GM06990 (cell line): Measurements from ENCODE around the gene SNX18.

ENCODE experiments used
- DNase-seq: peaks from one replicate; pipeline ENCODE4 v3.0.0-alpha.2; 2011; ENCODE audit not compliant: insufficient read length; ENCODE audit errors: extremely low read depth
- H3K27me3 ChIP-seq: replicated peaks from 2 replicates; pipeline ENCODE4 v1.6.0; 2011; ENCODE audit warnings: low read length; ENCODE audit not compliant: control insufficient read depth, insufficient read depth
- H3K36me3 ChIP-seq: 2 replicates; pipeline ENCODE4 v1.5.1; 2011; ENCODE audit warnings: low read length; ENCODE audit not compliant: control insufficient read depth, insufficient read depth
- H3K4me3 ChIP-seq: replicated peaks from 2 replicates; pipeline ENCODE4 v1.5.1; 2011; ENCODE audit warnings: low read depth, mild to moderate bottlenecking, control low read depth, low read length
- TF ChIP-seq, protein P1 (sequence below): IDR thresholded peaks from 2 replicates; pipeline ENCODE4 v1.5.1; 2011; ENCODE audit warnings: low read length, control low read depth, mild to moderate bottlenecking, inconsistent platforms; ENCODE audit not compliant: insufficient read depth, poor library complexity, severe bottlenecking

Gene SNX18

DNA sequence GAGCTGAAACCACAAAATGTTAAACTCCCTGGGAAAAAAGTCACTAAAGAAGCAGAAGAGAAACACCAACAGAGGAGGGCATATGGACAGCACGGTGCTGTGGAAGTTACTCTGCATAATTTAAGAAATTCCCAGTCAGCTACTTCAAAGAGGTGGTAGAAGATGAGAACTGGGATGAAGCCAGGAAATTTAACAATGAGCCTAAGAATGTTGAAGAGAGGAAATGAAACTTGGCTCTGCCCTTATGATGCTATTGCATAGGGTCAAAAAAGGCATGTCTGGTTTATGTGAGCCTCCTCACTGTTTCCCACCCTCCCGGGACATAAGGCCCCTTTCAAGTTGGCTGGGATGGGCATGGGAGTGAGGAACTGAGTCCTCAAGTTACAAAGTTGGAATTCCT, 25.4 kb upstream of the SNX18 start:
- Histone ChIP-seq H3K4me3 (no peak overlapping the region), H3K27me3 (no peaks in the 10 kb centered on the region; the same call in 1 of the 2 replicates), H3K36me3 (no peaks in the 10 kb centered on the region)
- TF ChIP-seq, protein P1, sequence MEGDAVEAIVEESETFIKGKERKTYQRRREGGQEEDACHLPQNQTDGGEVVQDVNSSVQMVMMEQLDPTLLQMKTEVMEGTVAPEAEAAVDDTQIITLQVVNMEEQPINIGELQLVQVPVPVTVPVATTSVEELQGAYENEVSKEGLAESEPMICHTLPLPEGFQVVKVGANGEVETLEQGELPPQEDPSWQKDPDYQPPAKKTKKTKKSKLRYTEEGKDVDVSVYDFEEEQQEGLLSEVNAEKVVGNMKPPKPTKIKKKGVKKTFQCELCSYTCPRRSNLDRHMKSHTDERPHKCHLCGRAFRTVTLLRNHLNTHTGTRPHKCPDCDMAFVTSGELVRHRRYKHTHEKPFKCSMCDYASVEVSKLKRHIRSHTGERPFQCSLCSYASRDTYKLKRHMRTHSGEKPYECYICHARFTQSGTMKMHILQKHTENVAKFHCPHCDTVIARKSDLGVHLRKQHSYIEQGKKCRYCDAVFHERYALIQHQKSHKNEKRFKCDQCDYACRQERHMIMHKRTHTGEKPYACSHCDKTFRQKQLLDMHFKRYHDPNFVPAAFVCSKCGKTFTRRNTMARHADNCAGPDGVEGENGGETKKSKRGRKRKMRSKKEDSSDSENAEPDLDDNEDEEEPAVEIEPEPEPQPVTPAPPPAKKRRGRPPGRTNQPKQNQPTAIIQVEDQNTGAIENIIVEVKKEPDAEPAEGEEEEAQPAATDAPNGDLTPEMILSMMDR = no peak
- DNase-seq = no peak

DNA sequence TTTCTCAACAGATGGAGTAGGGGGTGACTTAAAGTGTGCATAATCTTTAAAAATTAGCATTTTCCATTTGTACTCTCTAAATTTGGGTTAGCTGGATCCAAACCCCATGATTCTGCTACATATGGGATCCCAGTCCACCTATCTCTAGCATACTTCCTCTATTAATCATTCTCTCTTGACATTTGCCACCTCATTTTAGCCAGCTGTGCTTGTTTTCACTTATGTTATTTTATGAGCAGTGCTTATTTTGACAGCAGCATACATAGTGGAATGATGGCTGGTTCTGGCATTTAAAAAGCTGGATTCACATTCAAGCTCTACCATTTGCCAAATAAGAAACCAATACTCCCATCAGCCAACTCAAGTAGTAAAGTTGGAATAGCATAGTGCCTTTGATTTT, 22.5 kb upstream of the SNX18 start:
- Histone ChIP-seq H3K4me3 (no peak overlapping the region), H3K36me3 (no peaks in the 10 kb centered on the region), H3K27me3 (no peaks in the 10 kb centered on the region; the same call in 1 of the 2 replicates)
- no peak for DNase-seq
- TF ChIP-seq, protein P1 = no peak

DNA sequence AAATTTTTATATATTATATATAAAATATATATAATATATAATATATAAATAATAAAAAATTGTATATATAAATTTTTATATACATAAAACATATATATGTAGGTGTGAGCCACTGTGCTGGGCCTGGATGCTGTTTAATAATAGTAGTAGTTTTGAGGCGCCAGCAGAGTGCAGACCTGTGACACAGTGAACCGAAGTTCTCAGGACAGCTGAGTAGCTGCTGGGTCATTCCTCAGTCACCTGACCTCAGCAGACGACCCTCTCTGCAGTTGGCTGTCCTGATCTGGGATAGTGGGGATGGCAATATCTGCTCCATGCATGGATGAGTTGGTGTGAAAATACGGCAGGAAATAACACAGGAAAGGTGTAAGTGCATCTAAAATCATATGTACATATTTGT, 3.3 kb upstream of the SNX18 start:
- no peaks in the 10 kb centered on the region for H3K36me3 ChIP-seq
- no peak overlapping the region for H3K4me3 ChIP-seq
- DNase-seq = no peak
- TF ChIP-seq, protein P1 = no peak
- H3K27me3 ChIP-seq = no peaks in the 10 kb centered on the region

DNA sequence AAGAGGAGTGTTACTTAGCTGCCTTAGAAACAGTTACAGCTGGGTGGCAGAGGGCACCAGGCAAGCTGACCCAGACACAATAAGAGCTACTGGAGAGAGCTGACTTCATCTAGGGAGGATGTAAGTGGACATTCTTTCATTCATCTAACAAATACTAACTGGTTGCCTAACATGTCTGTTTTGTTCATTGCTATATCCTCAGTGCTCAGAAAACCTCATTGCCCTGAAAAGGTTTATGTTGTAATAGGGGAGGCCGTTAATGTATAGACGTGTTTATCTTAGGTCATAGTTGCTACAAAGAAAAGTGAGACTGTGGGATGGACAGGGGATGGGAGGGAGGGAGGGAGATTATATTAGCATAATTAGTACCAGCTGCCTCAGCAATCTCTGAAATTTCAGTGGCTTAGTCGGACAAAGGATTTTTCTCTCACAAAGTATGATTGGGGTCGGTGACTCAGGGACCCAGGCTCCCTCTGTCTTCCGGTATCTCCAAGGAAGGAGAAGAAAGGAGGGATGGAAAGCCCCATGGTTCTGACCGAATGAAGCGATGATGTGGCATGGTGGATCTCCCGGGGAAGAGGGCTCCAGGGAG, 2.6 kb upstream of the SNX18 start:
- H3K4me3 ChIP-seq = no peak overlapping the region
- no peaks in the 10 kb centered on the region for H3K27me3 ChIP-seq
- TF ChIP-seq, protein P1 = no peak
- H3K36me3 ChIP-seq = no peaks in the 10 kb centered on the region
- no peak for DNase-seq

DNA sequence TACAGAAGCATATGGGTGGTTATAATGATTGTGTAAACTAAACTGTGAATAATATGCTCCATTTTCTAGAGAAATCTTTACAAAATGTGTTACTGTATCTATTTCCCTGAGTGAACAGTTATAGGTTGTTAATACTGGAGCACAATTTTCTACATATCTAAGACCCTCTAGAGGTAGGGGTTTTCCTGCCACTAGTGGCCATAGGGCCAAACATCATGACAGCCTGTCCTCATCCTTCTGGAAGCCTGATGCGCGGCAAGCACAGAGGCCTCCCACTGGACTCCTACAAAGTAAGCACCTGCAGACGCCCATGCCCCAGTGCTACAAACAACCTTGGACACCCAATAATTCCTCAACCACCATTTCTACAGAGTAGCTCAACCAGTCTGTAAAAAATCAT, 1.9 kb upstream of the SNX18 start:
- H3K27me3 ChIP-seq = no peaks in the 10 kb centered on the region
- no peak for DNase-seq
- no peaks in the 10 kb centered on the region for H3K36me3 ChIP-seq
- no peak overlapping the region for H3K4me3 ChIP-seq
- TF ChIP-seq, protein P1 = no peak
